ENCODE data around the gene SMARCE1. TPM values are rescaled to one million over a fixed set of nuclear protein-coding genes. Genes with fewer than 3 reads are reported as not detected.

SMARCE1 gene
- total and polyA plus RNA-seq, 2 of the 4 experiments (the other 2 are of a cell fraction): 66.2 to 119 TPM

DNA sequence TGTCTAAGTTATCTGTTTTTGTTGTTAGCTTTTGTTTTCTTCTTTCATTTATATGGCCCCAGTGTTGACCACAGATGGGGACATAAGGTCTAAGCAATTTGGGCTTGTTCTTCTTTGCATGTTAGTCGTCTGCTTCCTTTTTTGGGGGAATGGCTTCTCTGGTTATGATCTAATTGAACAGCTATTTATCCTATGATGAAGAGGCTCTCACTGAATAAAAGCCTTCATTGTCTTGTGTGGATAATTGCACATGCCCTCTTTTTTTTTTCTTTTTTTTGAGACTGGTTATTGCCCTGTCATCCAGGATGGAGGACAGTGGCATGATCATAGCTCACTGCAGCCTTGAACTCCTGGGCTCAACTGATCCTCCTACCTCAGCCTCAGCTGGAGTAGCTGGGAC lies 13.7 kb downstream of the SMARCE1 start:
- peak; percentile 12 for DNase-seq
- no peak overlapping the region for H3K14ac ChIP-seq (replicated peaks; ENCODE audit: low read depth, low read length)
- H3K23ac ChIP-seq (ENCODE audit: low read depth, low read length): no peak overlapping the region
- in situ Hi-C loops (cut with MboI; ENCODE audit: low sequenced_read_pairs): no loop called here
- dilution Hi-C loops (cut with HindIII; ENCODE audit: low sequenced_read_pairs, unreplicated experiment): no loop called here
- peaks cover under 1% of the 10 kb centered on the region for H3K9me1 ChIP-seq (ENCODE audit: insufficient read depth, low read length)
- H3K27ac ChIP-seq (ENCODE audit: insufficient read depth, low read length): no peak overlapping the region
- H2BK5ac ChIP-seq (ENCODE audit: low read depth, low read length, poor library complexity, severe bottlenecking): no peak overlapping the region
- H2AFZ ChIP-seq (replicated peaks; ENCODE audit: low read length, poor library complexity): no peak overlapping the region
- TF ChIP-seq RAD21 (IDR thresholded peaks at IDR 0.05; ENCODE audit: low read length): no peak
- no peak for TF ChIP-seq RCOR1 (IDR thresholded peaks at IDR 0.05; ENCODE audit: insufficient replicate concordance, low read length)
- no peak for TF ChIP-seq NFE2L2 (IDR thresholded peaks at IDR 0.05; ENCODE audit: low read depth, low read length)
- TF ChIP-seq CHD1 (IDR thresholded peaks at IDR 0.05; ENCODE audit: low read depth, low read length): no peak
- TF ChIP-seq FOS (IDR thresholded peaks at IDR 0.05; ENCODE audit: low read depth, low read length): no peak
- TF ChIP-seq MAFK (IDR thresholded peaks at IDR 0.05; ENCODE audit: low read depth, low read length): no peak
- H4K5ac ChIP-seq (ENCODE audit: low read depth, low read length): no peak overlapping the region
- H2AK9ac ChIP-seq (replicated peaks; ENCODE audit: low read depth, low read length, poor library complexity): no peak overlapping the region
- no peaks in the 10 kb centered on the region for H3K27me3 ChIP-seq (ENCODE audit: control insufficient read depth, insufficient read depth, low read length)
- H3K4me2 ChIP-seq (ENCODE audit: low read depth, low read length): no peak overlapping the region
- ATAC-seq (ENCODE audit: low read depth): no peak
- H3K9me3 ChIP-seq (ENCODE audit: control insufficient read depth, insufficient read depth, low read length): no peaks in the 10 kb centered on the region
- H3K18ac ChIP-seq (ENCODE audit: low read depth, low read length): no peak overlapping the region
- H4K20me1 ChIP-seq (ENCODE audit: insufficient read depth, low read length): peaks cover 10% of the 10 kb centered on the region; the same call in 1 of the 2 replicates
- POLR2A ChIA-PET (ENCODE audit: unreplicated experiment): no interaction called here
- H3K79me1 ChIP-seq (ENCODE audit: low read depth in 1 of 2, low read length in 2 of 2): peaks cover 15 to 24% of the 10 kb centered on the region in 2 experiments
- H3K4me1 ChIP-seq (ENCODE audit: control insufficient read depth, insufficient read depth, low read length): no peaks in the 10 kb centered on the region
- no peak overlapping the region for H2BK20ac ChIP-seq (ENCODE audit: low read depth, low read length)
- BruUV-seq (replicated peaks): no TSS peak
- CTCF ChIA-PET: interaction anchor here (0.6 to 0.9 kb wide), 2 partner anchors 13 to 1015 kb away, joined by 3 read pairs; no protein-coding TSS in a partner anchor
- no peak overlapping the region for H3K9ac ChIP-seq (ENCODE audit: low read depth, low read length)
- whole genome bisulfite sequencing, 2 experiments (ENCODE audit: extremely low coverage in 2 of 2, insufficient read length in 1 of 2): no CpG with 5 or more reads among the region's 1 CpG
- no peak overlapping the region for H3K4me3 ChIP-seq (ENCODE audit: insufficient read depth, low read depth, low read length)
- intact Hi-C loops (cut with micrococcal nuclease): no loop called here
- no peak overlapping the region for H4K91ac ChIP-seq (ENCODE audit: insufficient read depth, low read depth, low read length)
- H2BK15ac ChIP-seq (ENCODE audit: low read depth, low read length): no peak overlapping the region
- H3K36me3 ChIP-seq (ENCODE audit: control insufficient read depth, insufficient read depth, low read length): peaks cover 45% of the 10 kb centered on the region
- no peak overlapping the region for H2BK120ac ChIP-seq (ENCODE audit: low read depth, low read length)
- H4K8ac ChIP-seq (ENCODE audit: low read depth in 2 of 2, low read length in 2 of 2): no peak overlapping the region
- H3K56ac ChIP-seq (ENCODE audit: extremely low read depth, insufficient read depth, low read length): no peak overlapping the region
- no peak overlapping the region for H2AK5ac ChIP-seq (ENCODE audit: low read depth, low read length)
- no peak overlapping the region for H3K4ac ChIP-seq (ENCODE audit: low read depth, low read length)

Measured in IMR-90 (cell line).